RWPE2 (cell line): ENCODE results near the gene PNLDC1.
A peak's percentile ranks its signal among the peaks of the same experiment; 100 is the strongest.

Experiments used
- ATAC-seq: fragments of 200-7000 bp; cut with Tn5 transposase; 3 replicates; pipeline ENCODE4 v1.9.1; 2021; ENCODE audit warnings: low read depth
- DNase-seq: peaks from one replicate; pipeline ENCODE4 v3.0.0-alpha.2; 2020; ENCODE audit warnings: low spot score
- H3K27ac ChIP-seq: fragments of 450-650 bp; 2 replicates; pipeline ENCODE4 v1.5.1; 2017; ENCODE audit warnings: mild to moderate bottlenecking; ENCODE audit not compliant: poor library complexity, severe bottlenecking
- H3K27me3 ChIP-seq: fragments of 250-450 bp; sonication (Bioruptor Pico); 2 replicates; pipeline ENCODE4 v1.5.1; 2021; ENCODE audit warnings: mild to moderate bottlenecking, moderate library complexity; ENCODE audit not compliant: insufficient read depth, poor library complexity, severe bottlenecking
- H3K36me3 ChIP-seq: fragments of 250-450 bp; sonication (Bioruptor Pico); 2 replicates; pipeline ENCODE4 v1.5.1; 2020; ENCODE audit warnings: low read depth, mild to moderate bottlenecking, moderate library complexity
- H3K4me1 ChIP-seq: fragments of 250-450 bp; sonication (Bioruptor Pico); 2 replicates; pipeline ENCODE4 v1.5.1; 2021; ENCODE audit warnings: mild to moderate bottlenecking, moderate library complexity; ENCODE audit not compliant: insufficient read depth, poor library complexity, severe bottlenecking
- H3K4me3 ChIP-seq: fragments of 250-450 bp; sonication (Bioruptor Pico); 2 replicates; pipeline ENCODE4 v1.5.1; 2021; ENCODE audit warnings: mild to moderate bottlenecking, moderate library complexity; ENCODE audit not compliant: severe bottlenecking
- H3K9me3 ChIP-seq: fragments of 250-450 bp; sonication (Bioruptor Pico); 2 replicates; pipeline ENCODE4 v1.5.1; 2021; ENCODE audit warnings: mild to moderate bottlenecking, moderate library complexity; ENCODE audit not compliant: severe bottlenecking
- TF ChIP-seq, protein P1 (sequence below): fragments of 450-650 bp; IDR thresholded peaks from one replicate; pipeline ENCODE4 v1.5.1; 2017; ENCODE audit warnings: mild to moderate bottlenecking, moderate library complexity; ENCODE audit not compliant: poor library complexity, severe bottlenecking

Gene PNLDC1

DNA sequence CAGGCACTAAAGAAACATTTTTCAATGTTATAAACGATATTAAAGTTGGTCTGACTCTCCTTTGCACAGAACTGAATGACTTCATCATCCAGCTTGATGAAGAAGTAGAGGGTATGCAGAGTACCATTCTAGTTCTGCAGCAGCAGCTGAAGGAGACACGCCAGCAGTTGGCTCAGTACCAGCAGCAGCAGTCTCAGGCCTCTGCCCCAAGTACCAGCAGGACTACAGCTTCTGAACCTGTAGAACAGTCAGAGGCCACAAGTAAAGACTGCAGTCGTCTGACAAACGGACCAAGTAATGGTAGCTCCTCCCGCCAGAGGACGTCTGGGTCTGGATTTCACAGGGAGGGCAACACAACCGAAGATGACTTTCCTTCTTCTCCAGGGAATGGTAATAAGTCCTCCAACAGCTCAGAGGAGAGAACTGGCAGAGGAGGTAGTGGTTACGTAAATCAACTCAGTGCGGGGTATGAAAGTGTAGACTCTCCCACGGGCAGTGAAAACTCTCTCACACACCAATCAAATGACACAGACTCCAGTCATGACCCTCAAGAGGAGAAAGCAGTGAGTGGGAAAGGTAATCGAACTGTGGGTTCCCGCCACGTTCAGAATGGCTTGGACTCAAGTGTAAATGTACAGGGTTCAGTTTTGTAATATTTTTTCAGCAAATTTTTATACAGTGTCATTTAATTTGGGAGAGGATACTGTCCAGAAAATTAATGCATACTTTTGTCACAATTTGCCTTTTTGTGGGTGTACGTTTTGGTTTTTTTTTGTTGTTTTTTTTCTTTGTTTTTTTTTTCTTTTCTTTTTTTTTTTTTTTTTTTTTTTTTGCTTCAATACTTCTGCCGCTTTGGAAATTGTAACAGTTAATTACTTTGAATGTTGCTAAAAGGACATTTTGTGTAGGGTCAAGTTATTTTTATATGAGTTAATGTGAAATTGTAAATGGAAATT is 44.8 kb upstream of the PNLDC1 start:
- ATAC-seq = no peak
- Histone ChIP-seq H3K27ac (no peak overlapping the region), H3K9me3 (no peaks in the 10 kb centered on the region), H3K4me1 (peaks cover 9% of the 10 kb centered on the region), H3K27me3 (no peaks in the 10 kb centered on the region), H3K4me3 (no peak overlapping the region), H3K36me3 (peaks cover 73% of the 10 kb centered on the region)
- DNase-seq = no peak
- TF ChIP-seq, protein P1, sequence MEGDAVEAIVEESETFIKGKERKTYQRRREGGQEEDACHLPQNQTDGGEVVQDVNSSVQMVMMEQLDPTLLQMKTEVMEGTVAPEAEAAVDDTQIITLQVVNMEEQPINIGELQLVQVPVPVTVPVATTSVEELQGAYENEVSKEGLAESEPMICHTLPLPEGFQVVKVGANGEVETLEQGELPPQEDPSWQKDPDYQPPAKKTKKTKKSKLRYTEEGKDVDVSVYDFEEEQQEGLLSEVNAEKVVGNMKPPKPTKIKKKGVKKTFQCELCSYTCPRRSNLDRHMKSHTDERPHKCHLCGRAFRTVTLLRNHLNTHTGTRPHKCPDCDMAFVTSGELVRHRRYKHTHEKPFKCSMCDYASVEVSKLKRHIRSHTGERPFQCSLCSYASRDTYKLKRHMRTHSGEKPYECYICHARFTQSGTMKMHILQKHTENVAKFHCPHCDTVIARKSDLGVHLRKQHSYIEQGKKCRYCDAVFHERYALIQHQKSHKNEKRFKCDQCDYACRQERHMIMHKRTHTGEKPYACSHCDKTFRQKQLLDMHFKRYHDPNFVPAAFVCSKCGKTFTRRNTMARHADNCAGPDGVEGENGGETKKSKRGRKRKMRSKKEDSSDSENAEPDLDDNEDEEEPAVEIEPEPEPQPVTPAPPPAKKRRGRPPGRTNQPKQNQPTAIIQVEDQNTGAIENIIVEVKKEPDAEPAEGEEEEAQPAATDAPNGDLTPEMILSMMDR = no peak

DNA sequence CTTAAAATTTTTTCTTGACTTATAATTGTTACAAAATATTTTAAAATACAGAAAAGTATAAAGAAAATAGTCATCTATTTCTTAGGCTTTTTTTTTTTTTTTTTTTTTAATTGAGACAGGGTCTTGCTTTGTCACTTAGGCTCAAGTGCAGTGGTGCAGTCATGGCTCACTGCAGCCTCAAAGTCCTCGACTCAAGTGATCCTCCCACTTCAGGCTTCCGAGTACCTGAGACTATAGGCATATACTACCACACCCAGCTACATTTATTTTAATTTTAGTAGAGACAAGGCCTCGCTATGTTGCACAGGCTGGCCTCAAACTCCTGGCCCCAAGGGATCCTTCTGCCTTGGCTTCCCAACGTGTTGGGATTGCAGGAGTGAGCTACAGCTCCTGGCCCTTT is 43.6 kb upstream of the PNLDC1 start:
- no peaks in the 10 kb centered on the region for H3K9me3 ChIP-seq
- ATAC-seq (no peak), DNase-seq (no peak)
- H3K27me3 ChIP-seq = no peaks in the 10 kb centered on the region
- peaks cover 60% of the 10 kb centered on the region for H3K36me3 ChIP-seq
- H3K4me1 ChIP-seq = peaks cover 17% of the 10 kb centered on the region
- TF ChIP-seq, protein P1 = no peak
- H3K27ac ChIP-seq = no peak overlapping the region
- H3K4me3 ChIP-seq = no peak overlapping the region

DNA sequence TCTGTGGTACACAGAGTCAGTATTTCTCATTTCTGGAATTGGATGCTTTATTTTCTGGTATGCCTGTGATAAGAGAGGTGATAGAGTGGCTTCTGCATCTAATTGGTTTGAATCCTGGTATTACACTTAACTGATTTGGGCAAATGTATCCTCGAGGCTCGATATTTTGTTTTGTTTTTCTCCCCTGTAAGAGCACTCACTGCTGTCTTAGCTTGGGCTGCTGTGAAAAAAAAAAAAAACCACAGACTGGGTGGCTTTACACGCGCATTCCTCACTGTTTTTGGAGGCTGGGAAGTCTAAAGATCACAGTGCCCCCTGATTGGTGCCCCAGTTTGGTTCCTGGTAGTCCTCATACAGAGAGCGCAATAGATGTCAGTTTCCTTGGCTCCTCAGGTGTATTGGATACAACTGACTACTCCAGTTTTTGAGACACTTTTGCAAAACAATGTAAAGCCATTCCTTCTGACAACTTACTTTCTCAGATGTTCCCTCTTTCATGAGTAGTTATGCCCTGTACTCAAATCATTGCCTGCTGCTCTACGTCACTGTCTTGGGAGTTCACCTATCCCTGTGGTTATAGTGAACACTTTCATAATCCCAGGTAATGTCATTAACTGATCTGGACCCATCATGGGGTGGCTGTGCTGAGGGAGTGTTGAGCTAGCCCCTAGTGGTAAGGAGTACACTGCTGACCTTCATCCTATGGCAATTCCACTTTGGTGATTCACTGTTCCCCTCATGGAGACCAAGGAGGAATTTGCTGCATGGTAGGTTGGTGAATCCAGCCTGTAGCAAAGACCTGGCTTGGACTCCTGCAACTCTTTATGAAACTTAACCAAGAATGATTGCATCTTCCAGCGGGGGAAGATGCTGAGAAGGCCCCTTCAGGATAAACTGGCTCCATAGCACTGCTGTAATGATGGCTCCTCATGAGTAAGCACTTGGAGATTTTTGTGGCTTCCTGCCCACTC is 41.8 kb upstream of the PNLDC1 start:
- Histone ChIP-seq H3K27me3 (no peaks in the 10 kb centered on the region), H3K9me3 (no peaks in the 10 kb centered on the region), H3K27ac (peak overlapping the region; percentile 91), H3K4me1 (peaks cover 20% of the 10 kb centered on the region), H3K36me3 (peaks cover 48% of the 10 kb centered on the region), H3K4me3 (no peak overlapping the region)
- TF ChIP-seq, protein P1 = no peak
- peak; percentile 5; the same call in 1 of the 3 replicates for ATAC-seq
- DNase-seq = no peak

DNA sequence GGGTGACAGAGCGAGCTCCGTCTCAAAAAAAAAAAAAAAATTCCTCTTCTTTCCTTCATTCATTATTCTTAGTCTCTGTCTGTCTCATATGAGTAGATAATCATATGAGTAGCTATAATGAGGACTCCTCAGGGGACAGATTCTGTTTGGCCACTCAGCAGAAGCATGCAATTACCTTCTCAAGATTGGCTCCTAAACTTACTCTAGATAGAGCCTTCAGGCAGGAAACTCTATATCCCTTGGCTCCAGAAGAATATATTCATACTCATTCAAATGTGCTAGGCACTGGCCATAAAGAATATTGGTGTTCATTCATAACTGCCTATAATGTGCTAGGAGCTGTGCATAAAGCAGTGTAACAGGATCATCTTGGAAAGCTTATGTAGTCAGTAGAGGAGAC is 40.4 kb upstream of the PNLDC1 start:
- TF ChIP-seq, protein P1 = no peak
- peaks cover 20% of the 10 kb centered on the region for H3K4me1 ChIP-seq
- no peak overlapping the region for H3K4me3 ChIP-seq
- no peaks in the 10 kb centered on the region for H3K27me3 ChIP-seq
- peak overlapping the region; percentile 91 for H3K27ac ChIP-seq
- H3K9me3 ChIP-seq = no peaks in the 10 kb centered on the region
- peaks cover 48% of the 10 kb centered on the region for H3K36me3 ChIP-seq
- DNase-seq = no peak
- no peak for ATAC-seq
